GM12801 (cell line): ENCODE measurements around the gene DDC.

Experiments used
- TF ChIP-seq, protein P1 (sequence below): IDR thresholded peaks from one replicate; pipeline ENCODE4 v1.5.1; 2011; ENCODE audit warnings: control low read depth; ENCODE audit not compliant: insufficient read length; ENCODE audit errors: extremely low read depth

Gene DDC

DNA sequence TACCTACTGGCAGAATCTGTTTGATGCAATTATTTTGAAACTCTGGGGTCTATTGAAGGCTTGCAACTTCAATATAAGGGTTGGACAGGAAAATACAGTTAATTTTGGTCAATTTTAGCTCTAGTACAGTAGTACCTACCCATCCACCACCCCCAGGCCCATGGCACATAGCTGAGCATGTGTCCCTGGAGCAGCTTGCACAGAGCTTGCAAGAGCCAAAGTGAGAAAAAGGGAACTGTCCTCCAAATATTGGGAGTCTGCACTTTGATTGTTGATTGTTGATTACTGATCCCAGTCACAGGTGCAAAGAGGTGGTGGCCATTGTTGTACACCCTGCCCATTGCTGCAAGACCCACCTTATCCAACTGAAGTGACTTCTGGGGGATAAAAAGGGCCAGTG, 52.8 kb downstream of the DDC start:
- TF ChIP-seq, protein P1, sequence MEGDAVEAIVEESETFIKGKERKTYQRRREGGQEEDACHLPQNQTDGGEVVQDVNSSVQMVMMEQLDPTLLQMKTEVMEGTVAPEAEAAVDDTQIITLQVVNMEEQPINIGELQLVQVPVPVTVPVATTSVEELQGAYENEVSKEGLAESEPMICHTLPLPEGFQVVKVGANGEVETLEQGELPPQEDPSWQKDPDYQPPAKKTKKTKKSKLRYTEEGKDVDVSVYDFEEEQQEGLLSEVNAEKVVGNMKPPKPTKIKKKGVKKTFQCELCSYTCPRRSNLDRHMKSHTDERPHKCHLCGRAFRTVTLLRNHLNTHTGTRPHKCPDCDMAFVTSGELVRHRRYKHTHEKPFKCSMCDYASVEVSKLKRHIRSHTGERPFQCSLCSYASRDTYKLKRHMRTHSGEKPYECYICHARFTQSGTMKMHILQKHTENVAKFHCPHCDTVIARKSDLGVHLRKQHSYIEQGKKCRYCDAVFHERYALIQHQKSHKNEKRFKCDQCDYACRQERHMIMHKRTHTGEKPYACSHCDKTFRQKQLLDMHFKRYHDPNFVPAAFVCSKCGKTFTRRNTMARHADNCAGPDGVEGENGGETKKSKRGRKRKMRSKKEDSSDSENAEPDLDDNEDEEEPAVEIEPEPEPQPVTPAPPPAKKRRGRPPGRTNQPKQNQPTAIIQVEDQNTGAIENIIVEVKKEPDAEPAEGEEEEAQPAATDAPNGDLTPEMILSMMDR: no peak

DNA sequence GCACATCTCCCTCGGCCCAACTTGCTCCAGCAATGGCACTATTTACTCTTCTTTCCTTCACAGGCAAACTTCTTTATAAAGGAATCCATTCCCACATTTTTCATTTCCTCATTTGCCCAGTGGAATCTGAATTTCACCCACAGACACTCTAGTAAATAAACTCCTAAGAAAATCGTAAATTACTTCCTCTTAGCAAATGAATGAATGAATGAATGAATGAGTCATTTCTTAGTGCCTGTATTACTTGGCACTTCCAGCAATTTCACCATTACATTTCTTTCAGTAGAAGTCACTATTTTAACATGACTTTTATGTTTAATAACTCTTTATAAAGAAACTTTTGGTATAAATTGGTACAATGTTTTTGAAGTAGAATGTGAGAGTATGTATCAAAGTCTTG, 55.7 kb downstream of the DDC start:
- TF ChIP-seq, protein P1: no peak

DNA sequence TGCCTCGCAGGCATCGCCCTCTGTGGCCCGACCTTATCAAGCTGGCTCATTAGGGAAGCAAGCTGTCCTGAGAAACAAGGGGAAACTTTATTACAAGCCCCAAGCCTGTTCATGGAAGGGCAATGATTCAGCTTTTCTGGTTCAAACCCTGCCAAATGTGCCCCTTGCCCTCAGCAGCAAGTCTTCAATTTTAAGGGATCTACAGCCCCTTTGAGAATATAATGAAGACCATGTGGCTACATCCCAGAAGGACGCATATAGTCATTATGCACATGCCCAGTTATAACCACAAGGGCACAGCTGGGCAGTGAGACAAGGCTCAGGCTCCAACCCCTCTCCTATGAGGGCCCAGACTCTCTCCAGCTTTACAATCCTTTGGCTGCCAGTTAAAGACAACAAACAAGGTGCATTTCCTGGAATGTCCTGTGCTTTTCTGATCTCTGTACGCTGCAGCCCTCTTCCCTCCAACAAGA, 56.7 kb downstream of the DDC start:
- TF ChIP-seq, protein P1: no peak

DNA sequence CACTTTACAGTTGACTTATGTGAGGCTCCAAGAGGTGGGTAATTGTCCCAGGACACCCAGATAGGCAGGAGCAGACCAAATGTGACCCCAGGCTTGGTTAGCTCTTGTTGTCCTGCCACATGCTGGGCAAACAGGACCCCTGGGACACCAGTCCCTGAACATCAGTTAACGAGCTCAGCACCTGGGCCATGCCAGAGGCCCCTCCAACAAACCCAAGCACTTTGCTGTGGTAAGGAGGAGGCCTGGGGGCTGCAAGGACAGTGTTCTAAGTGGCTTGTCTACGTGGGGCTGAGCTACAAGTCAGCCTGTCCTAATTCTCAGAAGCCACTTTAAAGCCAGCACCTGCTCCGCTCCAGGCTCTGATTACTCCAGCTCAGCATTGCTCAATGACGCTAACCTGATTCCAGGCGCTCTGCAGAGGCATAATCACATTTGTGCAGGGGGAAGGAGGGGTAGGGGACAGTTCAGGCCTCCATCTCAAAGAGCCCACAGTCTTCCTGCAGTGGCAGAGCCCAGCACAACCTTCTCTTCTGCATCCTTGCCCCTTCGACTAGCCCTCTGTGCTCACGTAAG, 57.2 kb downstream of the DDC start:
- TF ChIP-seq, protein P1: no peak

DNA sequence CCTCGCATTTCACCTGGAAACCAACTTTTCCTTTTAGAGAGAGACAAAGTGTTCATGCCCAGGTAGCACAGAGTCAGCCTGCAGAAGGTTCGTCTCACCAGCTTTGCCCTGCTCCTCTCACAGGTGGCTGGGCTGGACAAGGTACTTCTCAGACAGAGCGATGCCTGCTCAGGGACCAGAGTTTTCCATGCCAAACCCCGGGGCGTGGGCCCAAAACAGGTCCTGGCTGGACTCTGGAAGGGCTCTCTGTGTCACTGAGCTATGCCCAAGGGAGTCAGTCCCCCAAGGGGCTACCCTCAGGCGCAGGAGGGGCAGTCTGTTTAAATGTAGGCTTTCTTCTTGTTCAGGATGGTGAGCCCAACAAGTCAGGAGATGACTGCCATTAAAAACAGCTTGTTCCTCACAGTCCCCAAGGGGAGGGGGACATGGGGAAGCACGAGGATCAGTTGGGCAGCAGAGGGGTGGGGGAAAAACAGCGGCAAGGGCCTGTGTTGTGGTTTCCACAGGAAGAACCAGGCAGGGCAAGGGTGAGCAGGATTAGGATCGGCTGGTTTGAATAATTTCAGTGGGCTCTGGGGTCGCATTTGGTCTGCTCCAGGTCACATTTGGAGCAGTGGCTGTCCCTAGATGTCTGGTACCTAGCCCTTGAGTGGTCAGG, 59.5 kb downstream of the DDC start:
- TF ChIP-seq, protein P1: no peak

DNA sequence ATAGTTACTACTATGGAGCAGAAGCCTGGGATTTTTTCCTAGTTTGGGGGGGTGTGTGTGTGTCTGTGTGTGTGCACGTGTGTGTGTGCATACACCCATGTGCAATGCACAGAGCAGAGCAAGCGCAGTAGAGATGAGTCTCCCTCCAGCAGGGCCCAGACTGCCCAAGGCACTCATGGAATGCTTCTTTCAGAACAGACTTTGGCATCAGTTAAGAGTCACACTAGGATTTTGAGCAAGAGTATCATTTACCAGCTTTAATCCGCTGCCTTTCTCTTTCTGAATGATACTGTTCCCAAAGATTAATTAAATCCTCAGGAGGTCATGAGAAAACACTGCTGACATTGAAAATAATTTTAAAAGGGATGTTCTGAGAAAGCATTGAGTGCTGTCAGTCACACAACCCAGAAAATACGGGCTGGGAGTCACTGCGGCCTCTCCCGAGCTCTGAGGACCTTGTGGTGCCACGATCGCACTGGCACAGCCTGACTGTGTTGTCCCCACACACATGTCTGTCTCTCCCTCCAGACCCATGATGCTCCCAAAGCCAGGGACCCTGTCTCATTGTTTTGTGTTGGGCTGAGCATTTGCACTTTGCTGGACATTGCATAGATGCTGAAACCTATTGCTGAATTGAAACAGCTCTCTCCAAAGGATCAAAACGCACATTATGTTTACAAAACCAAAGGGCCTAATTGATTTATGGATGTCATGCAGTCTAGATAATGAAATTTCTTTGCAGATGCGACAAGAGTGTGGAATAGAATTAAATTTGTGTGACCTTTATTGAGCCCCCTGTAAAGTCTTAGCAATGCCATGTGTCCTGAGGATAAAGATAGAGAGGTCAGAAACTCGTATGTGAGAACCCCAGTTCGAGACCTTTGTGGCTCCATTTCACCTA, 60.3 kb downstream of the DDC start:
- TF ChIP-seq, protein P1: no peak

DNA sequence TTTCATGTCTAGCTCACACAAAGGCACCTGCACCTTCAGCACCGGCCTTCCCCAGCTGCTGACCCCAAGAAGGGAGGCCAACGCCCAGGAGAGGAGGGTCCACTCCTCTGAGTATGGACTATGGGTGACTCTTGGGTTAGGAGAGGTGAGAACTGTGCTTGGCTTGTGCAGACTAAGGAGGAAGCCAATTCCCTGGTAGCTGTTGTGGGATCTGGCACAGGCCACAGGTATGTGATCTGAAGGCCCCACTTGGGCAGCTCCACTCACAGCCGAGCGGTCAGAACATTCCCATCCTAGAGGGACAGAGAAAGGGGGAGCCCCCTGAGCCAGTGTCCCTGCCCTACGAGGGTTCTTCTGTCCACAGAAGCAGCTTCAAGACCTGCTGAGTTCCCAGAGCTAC, 62.3 kb downstream of the DDC start:
- TF ChIP-seq, protein P1: no peak
